GM23338 (cell line): ENCODE data around the gene CCDC106. TPM values are rescaled to one million over a fixed set of nuclear protein-coding genes. Genes with fewer than 3 reads are reported as not detected.

ENCODE experiments used
- ATAC-seq: fragments of 200-7000 bp; cut with Tn5 transposase; 3 replicates; pipeline ENCODE4 v1.9.1; 2020
- DNase-seq: peaks from one replicate; pipeline ENCODE4 v3.0.0-alpha.2; 2015; ENCODE audit warnings: low spot score
- H2AFZ ChIP-seq: fragments of 200-600 bp; sonication (generic); 2 replicates; pipeline ENCODE4 v1.8.0; 2016; ENCODE audit warnings: antibody characterized with exemption, mild to moderate bottlenecking, moderate library complexity
- H3F3A ChIP-seq: fragments of 200-600 bp; sonication (generic); replicated peaks from 2 replicates; pipeline ENCODE4 v1.8.0; 2017; ENCODE audit warnings: antibody characterized with exemption, mixed run types, low read depth
- H3K27ac ChIP-seq: fragments of 200-600 bp; sonication (generic); 2 replicates; pipeline ENCODE4 v1.6.1; 2016; ENCODE audit warnings: low read depth
- H3K27me3 ChIP-seq: fragments of 200-600 bp; sonication (generic); 2 replicates; pipeline ENCODE4 v1.8.0; 2016; ENCODE audit warnings: mild to moderate bottlenecking, mixed run types, moderate library complexity; ENCODE audit not compliant: insufficient read depth
- H3K36me3 ChIP-seq: fragments of 200-600 bp; sonication (generic); 2 replicates; pipeline ENCODE4 v1.8.0; 2016; ENCODE audit warnings: mild to moderate bottlenecking; ENCODE audit not compliant: insufficient read depth
- H3K4me1 ChIP-seq: fragments of 200-600 bp; sonication (generic); 2 replicates; pipeline ENCODE4 v1.8.0; 2016; ENCODE audit warnings: mild to moderate bottlenecking, moderate library complexity; ENCODE audit not compliant: insufficient read depth
- H3K4me2 ChIP-seq: fragments of 200-600 bp; sonication (generic); 2 replicates; pipeline ENCODE4 v1.7.1; 2017; ENCODE audit warnings: mixed run types
- H3K4me3 ChIP-seq: fragments of 200-600 bp; sonication (generic); 2 replicates; pipeline ENCODE4 v1.6.1; 2016; ENCODE audit warnings: mixed run types
- H3K79me2 ChIP-seq: fragments of 200-600 bp; sonication (generic); replicated peaks from 2 replicates; pipeline ENCODE4 v1.8.0; 2017; ENCODE audit warnings: mild to moderate bottlenecking; ENCODE audit not compliant: insufficient read depth
- H3K9me2 ChIP-seq: fragments of 200-600 bp; sonication (generic); 2 replicates; pipeline ENCODE4 v1.8.0; 2017; ENCODE audit not compliant: insufficient read depth
- H4K20me1 ChIP-seq: fragments of 200-600 bp; sonication (generic); replicated peaks from 2 replicates; pipeline ENCODE4 v1.8.0; 2017; ENCODE audit warnings: mild to moderate bottlenecking; ENCODE audit not compliant: insufficient read depth
- H3K27ac Mint-ChIP-seq: 2 replicates; pipeline ENCODE4 v1.8.0; 2020; ENCODE audit warnings: inconsistent platforms, mild to moderate bottlenecking, moderate library complexity, mixed read lengths
- H3K27me3 Mint-ChIP-seq: 3 replicates; pipeline ENCODE4 v1.8.0; 2022; ENCODE audit warnings: low read depth, mild to moderate bottlenecking, moderate library complexity, mixed read lengths, inconsistent platforms; ENCODE audit not compliant: insufficient read depth, poor library complexity
- H3K36me3 Mint-ChIP-seq: 3 replicates; pipeline ENCODE4 v1.8.0; 2021; ENCODE audit warnings: low read depth, mild to moderate bottlenecking, inconsistent platforms, moderate library complexity, mixed read lengths
- H3K4me1 Mint-ChIP-seq: 3 replicates; pipeline ENCODE4 v1.8.0; 2020; ENCODE audit warnings: mild to moderate bottlenecking, inconsistent platforms, mixed read lengths
- H3K4me3 Mint-ChIP-seq: 3 replicates; pipeline ENCODE4 v1.8.0; 2021; ENCODE audit warnings: moderate library complexity, mild to moderate bottlenecking, inconsistent platforms, mixed read lengths
- H3K9me3 Mint-ChIP-seq: 3 replicates; pipeline ENCODE4 v1.8.0; 2020; ENCODE audit warnings: moderate library complexity, mild to moderate bottlenecking, inconsistent platforms, mixed read lengths
- CTCF ChIP-seq, 2 experiments: fragments of 200-600 bp in 1 of 2; sonication (generic) in 1 of 2; conservative IDR thresholded peaks; 2 replicates each; pipeline versions ENCODE4 v1.5.1 to v1.6.1; 2016 to 2017; ENCODE audit warnings: antibody characterized with exemption in 2 of 2, low read depth in 2 of 2, mild to moderate bottlenecking in 2 of 2, moderate library complexity in 1 of 2
- ETS1 ChIP-seq: IDR thresholded peaks from 2 replicates; pipeline ENCODE4 v1.6.1; 2016; ENCODE audit warnings: antibody characterized with exemption
- EZH2phosphoT487 ChIP-seq: fragments of 200-600 bp; sonication (generic); IDR thresholded peaks from one replicate; pipeline ENCODE4 v1.8.1; 2018; ENCODE audit warnings: antibody characterized with exemption; ENCODE audit not compliant: unreplicated experiment
- JUNB ChIP-seq: IDR thresholded peaks from one replicate; pipeline ENCODE4 v1.6.1; 2016; ENCODE audit warnings: antibody characterized with exemption; ENCODE audit not compliant: unreplicated experiment
- NANOG ChIP-seq: IDR thresholded peaks from 2 replicates; pipeline ENCODE4 v1.6.1; 2016; ENCODE audit warnings: antibody characterized with exemption, borderline replicate concordance
- REST ChIP-seq: IDR thresholded peaks from one replicate; pipeline ENCODE4 v1.6.1; 2018; ENCODE audit warnings: antibody characterized with exemption; ENCODE audit not compliant: unreplicated experiment
- STAT1 ChIP-seq: IDR thresholded peaks from one replicate; pipeline ENCODE4 v1.6.1; 2016; ENCODE audit warnings: antibody characterized with exemption; ENCODE audit not compliant: unreplicated experiment
- ZNF114 ChIP-seq: fragments of 250-450 bp; sonication (Bioruptor Pico); IDR thresholded peaks from 2 replicates; pipeline ENCODE4 v1.5.0; 2020; ENCODE audit warnings: mild to moderate bottlenecking, moderate library complexity
- polyA plus RNA-seq: library from polyadenylated mRNA; unstranded; fragments of >200 nt; fragmentation: Nextera tagmentation; extraction: Ambion mirVana; gene quantifications from 2 replicates; pipeline ENCODE4 v1.2.1, GENCODE V29; 2016
- total RNA-seq: library from RNA; depleted of rRNA; stranded (reverse); fragments of >200 nt; shearing (Covaris generic); gene quantifications from 2 replicates; pipeline ENCODE4 v1.2.3, GENCODE V29; 2014

CCDC106 gene
- total and polyA plus RNA-seq, 2 experiments from 2014 or later: 12.0 to 17.6 TPM

GRCh38 chr19:55678121-55678671 is 30.2 kb downstream of the CCDC106 start:
- DNase-seq (no peak), ATAC-seq (no peak)
- Histone ChIP-seq H3K27me3 (no peaks in the 10 kb centered on the region), H3K4me3 (no peak overlapping the region), H4K20me1 (peaks cover 40% of the 10 kb centered on the region), H3K36me3 (peaks cover 9% of the 10 kb centered on the region; the same call in 1 of the 2 replicates), H3K4me1 (peaks cover 18% of the 10 kb centered on the region), H3K27ac (no peak overlapping the region), H3K9me2 (no peaks in the 10 kb centered on the region), H2AFZ (no peak overlapping the region), H3K4me2 (no peak overlapping the region), H3K79me2 (peaks cover 60% of the 10 kb centered on the region), H3F3A (peaks cover 15% of the 10 kb centered on the region; the same call in 1 of the 2 replicates)
- TF ChIP-seq STAT1 (no peak), EZH2phosphoT487 (no peak), ZNF114 (no peak), ETS1 (no peak), JUNB (no peak), CTCF (conservative IDR thresholded peaks at IDR 0.05; ENCODE audit: low read depth in 2 of 2) (no peak), NANOG (no peak)
- H3K9me3 Mint-ChIP-seq: peaks cover 4% of the 10 kb centered on the region; the same call in 2 of the 3 replicates
- H3K36me3 Mint-ChIP-seq: peaks cover 41% of the 10 kb centered on the region
- peaks cover 17% of the 10 kb centered on the region for H3K4me1 Mint-ChIP-seq
- H3K27me3 Mint-ChIP-seq: peaks cover 15% of the 10 kb centered on the region
- no peak overlapping the region for H3K4me3 Mint-ChIP-seq
- no peak overlapping the region for H3K27ac Mint-ChIP-seq

GRCh38 chr19:55679343-55680257 is 31.6 kb downstream of the CCDC106 start:
- H3K79me2 ChIP-seq: peaks cover 64% of the 10 kb centered on the region
- H3K4me3 ChIP-seq: no peak overlapping the region
- Mint-ChIP-seq H3K4me1 (peaks cover 7% of the 10 kb centered on the region), H3K9me3 (peaks cover 4% of the 10 kb centered on the region; the same call in 2 of the 3 replicates), H3K27ac (no peak overlapping the region), H3K27me3 (peaks cover 11% of the 10 kb centered on the region), H3K36me3 (peaks cover 35% of the 10 kb centered on the region), H3K4me3 (no peak overlapping the region; the same call in 2 of the 3 replicates)
- no peak for ATAC-seq
- no peak overlapping the region for H3K4me2 ChIP-seq
- H3K27me3 ChIP-seq: no peaks in the 10 kb centered on the region
- peaks cover 12% of the 10 kb centered on the region; the same call in 1 of the 2 replicates for H3K36me3 ChIP-seq
- DNase-seq: no peak
- peaks cover 5% of the 10 kb centered on the region; the same call in 1 of the 2 replicates for H3F3A ChIP-seq
- H4K20me1 ChIP-seq: peaks cover 35% of the 10 kb centered on the region
- no peak overlapping the region for H3K27ac ChIP-seq
- no peaks in the 10 kb centered on the region for H3K9me2 ChIP-seq
- H2AFZ ChIP-seq: no peak overlapping the region
- H3K4me1 ChIP-seq: peaks cover 11% of the 10 kb centered on the region
- TF ChIP-seq ZNF114 (no peak), REST (no peak)
